Osteoblast (primary cell): ENCODE data around the gene GYG1. TPM values are rescaled to one million over a fixed set of nuclear protein-coding genes. Genes with fewer than 3 reads are reported as not detected.
"Not testable (repeated sequence)": the region's sequence is repeated elsewhere in the genome, so short reads cannot be mapped to it uniquely, and the experiment has no call there.

ENCODE experiments used
- DNase-seq: peaks from one replicate; pipeline ENCODE4 v3.0.0; 2011; ENCODE audit warnings: low spot score, mixed read lengths; ENCODE audit not compliant: insufficient read length; ENCODE audit errors: missing footprints
- H2AFZ ChIP-seq: 2 replicates; pipeline ENCODE4 v1.6.0; 2011; ENCODE audit warnings: mild to moderate bottlenecking, low read length
- H3K27ac ChIP-seq: 2 replicates; pipeline ENCODE4 v1.5.1; 2011; ENCODE audit warnings: mild to moderate bottlenecking, low read depth, low read length, moderate library complexity
- H3K27me3 ChIP-seq: 2 replicates; pipeline ENCODE4 v1.6.0; 2012; ENCODE audit warnings: mild to moderate bottlenecking, control low read depth, inconsistent platforms, low read length, moderate library complexity; ENCODE audit not compliant: insufficient read depth
- H3K36me3 ChIP-seq: 2 replicates; pipeline ENCODE4 v1.5.1; 2011; ENCODE audit warnings: mild to moderate bottlenecking, low read length, control low read depth, moderate library complexity; ENCODE audit not compliant: insufficient read depth
- H3K4me1 ChIP-seq: 2 replicates; pipeline ENCODE4 v1.5.1; 2011; ENCODE audit warnings: mild to moderate bottlenecking, low read length, control low read depth, moderate library complexity; ENCODE audit not compliant: insufficient read depth
- H3K4me2 ChIP-seq: 2 replicates; pipeline ENCODE4 v1.6.0; 2011; ENCODE audit warnings: mild to moderate bottlenecking, low read length; ENCODE audit not compliant: insufficient read depth
- H3K4me3 ChIP-seq: fragments of 200-600 bp; sonication (generic); 3 replicates; pipeline ENCODE4 v1.5.1; 2012; ENCODE audit warnings: mild to moderate bottlenecking, low read length, inconsistent platforms; ENCODE audit not compliant: insufficient read depth
- H3K79me2 ChIP-seq: 2 replicates; pipeline ENCODE4 v1.6.0; 2012; ENCODE audit warnings: mild to moderate bottlenecking, low read length, control low read depth, inconsistent platforms; ENCODE audit not compliant: insufficient read depth
- H3K9me3 ChIP-seq: 2 replicates; pipeline ENCODE4 v1.5.1; 2011; ENCODE audit warnings: low read depth, low read length, control low read depth
- H4K20me1 ChIP-seq: 2 replicates; pipeline ENCODE4 v1.6.0; 2012; ENCODE audit warnings: mild to moderate bottlenecking, low read length, control low read depth; ENCODE audit not compliant: insufficient read depth
- CTCF ChIP-seq: IDR thresholded peaks from 2 replicates; pipeline ENCODE4 v1.5.1; 2011; ENCODE audit warnings: mild to moderate bottlenecking, low read depth, low read length, moderate library complexity; ENCODE audit errors: extremely low read depth
- total RNA-seq: library from RNA; depleted of rRNA; stranded (reverse); fragments of >200 nt; gene quantifications from 2 replicates; pipeline ENCODE4 v1.2.3, GENCODE V29; 2012

GYG1 gene
- total RNA-seq, 1 donor, result 42.3 TPM

DNA sequence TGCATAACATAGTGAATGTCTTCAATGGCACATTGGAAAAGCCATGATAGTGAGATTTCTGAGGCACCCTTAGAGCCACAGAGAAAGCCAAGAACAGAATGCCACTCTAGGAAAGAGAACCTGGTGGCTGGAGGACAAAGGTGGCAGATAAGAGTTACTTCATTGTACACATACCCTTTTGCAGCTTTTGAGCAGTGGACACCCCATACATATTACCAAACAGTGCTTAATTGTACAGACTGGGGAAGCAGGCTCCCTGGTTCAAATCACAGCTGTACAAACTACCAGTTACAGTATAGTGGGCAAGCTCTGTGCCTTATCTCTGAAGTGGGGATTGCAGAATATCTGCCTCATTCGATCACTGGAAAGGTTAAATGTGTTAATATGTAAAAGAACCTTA lies 10.1 kb upstream of the GYG1 start:
- Histone ChIP-seq H3K27ac (no peak overlapping the region), H3K27me3 (no peaks in the 10 kb centered on the region), H3K4me3 (no peak overlapping the region), H3K4me1 (no peaks in the 10 kb centered on the region), H4K20me1 (no peaks in the 10 kb centered on the region), H3K36me3 (no peaks in the 10 kb centered on the region), H3K9me3 (no peaks in the 10 kb centered on the region), H3K4me2 (no peak overlapping the region), H2AFZ (no peak overlapping the region), H3K79me2 (no peaks in the 10 kb centered on the region)
- peak; percentile 34 for DNase-seq
- no peak for TF ChIP-seq CTCF

DNA sequence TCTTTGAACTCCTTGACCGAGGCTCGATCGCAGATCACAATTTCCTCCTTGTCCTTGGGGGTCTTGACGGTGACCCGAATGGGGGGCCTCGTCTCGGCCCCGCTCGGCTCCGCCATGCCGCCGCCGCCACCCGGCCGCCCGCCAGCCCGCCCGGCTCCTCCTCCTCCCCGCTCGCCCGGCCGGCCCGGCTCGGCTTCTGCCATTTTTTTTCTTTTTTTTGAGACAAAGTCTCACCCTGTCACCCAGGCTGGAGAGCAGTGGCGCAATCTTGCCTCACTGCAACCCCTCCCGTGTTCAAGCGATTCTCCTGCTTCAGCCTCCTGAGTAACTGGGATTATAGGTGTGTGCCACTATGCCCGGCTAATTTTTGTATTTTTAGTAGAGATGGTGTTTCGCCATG lies 3.8 kb upstream of the GYG1 start:
- not testable (repeated sequence) for H3K4me2 ChIP-seq, H2AFZ ChIP-seq, H3K4me3 ChIP-seq, H3K27me3 ChIP-seq, H3K27ac ChIP-seq, DNase-seq, H3K9me3 ChIP-seq, H4K20me1 ChIP-seq, H3K36me3 ChIP-seq
- H3K79me2 ChIP-seq, result peaks cover 16% of the 10 kb centered on the region
- H3K4me1 ChIP-seq, result peaks cover 17% of the 10 kb centered on the region

DNA sequence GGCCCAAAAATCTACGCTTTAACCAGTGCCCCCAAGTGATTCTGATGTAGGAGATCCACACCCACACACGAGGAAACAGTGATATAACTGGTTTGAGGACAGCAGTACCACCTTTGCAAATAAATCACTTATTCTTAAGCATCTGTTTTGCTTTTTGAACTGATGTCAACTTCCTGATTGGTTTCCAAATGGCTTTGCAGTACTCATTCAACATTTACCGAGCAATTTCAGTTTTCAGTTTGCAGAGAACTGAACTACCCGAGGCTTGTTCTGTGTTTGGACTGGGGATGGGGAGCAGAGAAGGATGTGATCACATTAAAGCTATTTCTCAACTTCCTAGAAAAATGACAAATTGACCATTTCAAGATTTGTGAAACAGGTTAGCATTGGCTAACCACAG lies 1.1 kb upstream of the GYG1 start:
- H3K9me3 ChIP-seq, result no peaks in the 10 kb centered on the region
- DNase-seq, result no peak

DNA sequence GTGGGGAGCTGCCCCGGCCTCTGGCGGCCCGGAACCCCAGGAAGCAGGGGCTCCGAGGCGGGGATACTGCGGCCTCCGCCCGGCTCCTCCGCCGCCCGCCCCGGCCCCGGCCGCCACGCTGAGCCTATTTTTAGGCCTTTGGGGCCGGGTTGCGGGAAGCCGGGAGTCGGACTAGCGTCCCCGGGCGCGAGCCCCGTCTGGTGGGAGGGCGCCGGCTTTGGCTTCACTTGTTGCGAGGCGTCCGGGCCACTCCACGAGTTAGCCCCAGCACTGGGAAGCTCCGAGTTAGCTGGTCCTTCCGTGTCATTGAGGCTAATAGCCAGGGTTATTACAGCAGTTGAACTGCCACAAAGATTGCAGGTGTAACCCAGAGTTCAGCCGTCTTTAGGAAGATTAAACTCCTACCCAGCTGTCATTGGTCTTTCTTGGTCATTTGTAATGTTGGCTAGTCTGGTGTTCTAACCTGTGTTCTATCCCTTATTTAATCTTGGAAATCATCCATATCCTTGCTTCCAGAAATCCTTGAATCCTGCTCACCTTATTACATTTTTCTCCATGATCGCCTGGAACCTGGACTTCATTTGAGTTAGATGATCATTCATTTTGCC lies 791 bp downstream of the GYG1 start:
- H3K79me2 ChIP-seq, result peaks cover 43% of the 10 kb centered on the region
- H3K36me3 ChIP-seq, result peaks cover 29% of the 10 kb centered on the region
- no peaks in the 10 kb centered on the region for H3K27me3 ChIP-seq
- H3K9me3 ChIP-seq, result no peaks in the 10 kb centered on the region
- peak; percentile 82 for DNase-seq
- peak overlapping the region; percentile 71 for H3K27ac ChIP-seq
- peaks cover 22% of the 10 kb centered on the region for H3K4me1 ChIP-seq
- H3K4me2 ChIP-seq, result peak overlapping the region; percentile 92
- H3K4me3 ChIP-seq, result peak overlapping the region; percentile 85
- peaks cover 12% of the 10 kb centered on the region for H4K20me1 ChIP-seq
- H2AFZ ChIP-seq, result peak overlapping the region; percentile 96
- no peak for TF ChIP-seq CTCF

More for the DNA sequence above, 1.1 kb upstream of the GYG1 start:
- Histone ChIP-seq H3K4me1 (peaks cover 22% of the 10 kb centered on the region), H3K27me3 (no peaks in the 10 kb centered on the region), H3K4me2 (peak overlapping the region; percentile 92), H3K4me3 (no peak overlapping the region), H2AFZ (peak overlapping the region; percentile 39), H3K36me3 (peaks cover 10% of the 10 kb centered on the region), H3K79me2 (peaks cover 38% of the 10 kb centered on the region), H3K27ac (no peak overlapping the region), H4K20me1 (peaks cover 12% of the 10 kb centered on the region)
- no peak for TF ChIP-seq CTCF
